ENCODE measurements around the gene UHRF1.

DNA sequence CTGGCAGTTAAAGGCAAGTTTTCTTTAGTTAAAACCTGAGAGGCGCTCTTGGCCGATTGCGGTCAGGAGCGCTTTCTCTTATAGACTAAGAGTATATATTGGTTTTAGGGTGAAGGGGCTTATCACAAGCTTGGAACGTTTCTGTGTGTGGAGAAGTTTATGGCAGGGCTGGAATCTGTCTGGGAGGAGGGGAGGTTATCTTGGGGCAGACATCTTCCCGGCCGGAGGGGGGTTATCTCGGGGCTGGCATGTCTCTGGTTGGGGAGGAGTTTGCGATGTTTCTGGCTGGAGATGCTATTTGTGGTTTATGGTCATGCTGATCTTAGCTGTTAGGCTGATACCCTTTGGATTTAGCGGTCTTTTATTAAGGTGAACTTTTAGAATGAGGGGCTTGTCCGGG lies 78.0 kb downstream of the UHRF1 start:
- TF ChIP-seq CTCF (optimal IDR thresholded peaks at IDR 0.05 in 1 of 3, IDR thresholded peaks at IDR 0.05 in 1 of 3, conservative IDR thresholded peaks at IDR 0.05 in 1 of 3; ENCODE audit: extremely low read depth in 1 of 3, insufficient read depth in 2 of 3, low read length in 3 of 3) (no peak), EZH2 (IDR thresholded peaks at IDR 0.05; ENCODE audit: low read length) (no peak)

Measured in keratinocyte (primary cell).